Heart right ventricle (tissue), 16 donors: Measurements from ENCODE around the gene AGTR1. TPM values are rescaled to one million over a fixed set of nuclear protein-coding genes. Genes with fewer than 3 reads are reported as not detected.
A peak's percentile ranks its signal among the peaks of the same experiment; 100 is the strongest.

Experiments used
- ATAC-seq, 8 donors: fragments of 200-7000 bp; cut with Tn5 transposase; one replicate each; pipeline ENCODE4 v1.9.1; 2020; ENCODE audit warnings: mild to moderate bottlenecking in 8 of 8, moderate library complexity in 8 of 8, moderate number of reproducible peaks in 1 of 8
- DNase-seq, 2 donors: peaks; one replicate each; pipeline ENCODE4 v3.0.0-alpha.2; 2020
- H3K27ac ChIP-seq, 10 donors: fragments of 200-600 bp; sonication (generic) in 2 of 10; one replicate each; pipeline versions ENCODE4 v1.5.0 to v1.8.0; 2020 to 2022; ENCODE audit warnings: mild to moderate bottlenecking in 3 of 10
- H3K27me3 ChIP-seq, 7 donors: fragments of 200-600 bp; one replicate each; pipeline ENCODE4 v1.8.0; 2021 to 2022; ENCODE audit warnings: mild to moderate bottlenecking in 2 of 7
- H3K36me3 ChIP-seq, 9 donors: fragments of 200-600 bp; sonication (generic) in 1 of 9; one replicate each; pipeline versions ENCODE4 v1.5.0 to v1.8.0; 2020 to 2022; ENCODE audit warnings: mild to moderate bottlenecking in 2 of 9
- H3K4me1 ChIP-seq, 9 donors: fragments of 200-600 bp; sonication (generic) in 1 of 9; one replicate each; pipeline versions ENCODE4 v1.5.0 to v1.8.0; 2020 to 2022; ENCODE audit warnings: mild to moderate bottlenecking in 4 of 9
- H3K4me3 ChIP-seq, 10 donors: fragments of 200-600 bp; sonication (generic) in 2 of 10; one replicate each; pipeline versions ENCODE4 v1.5.0 to v1.8.0; 2020 to 2022; ENCODE audit warnings: mild to moderate bottlenecking in 7 of 10, moderate library complexity in 2 of 10
- H3K9me3 ChIP-seq, 11 donors: fragments of 200-600 bp in 10 of 11; sonication (generic) in 2 of 11; one replicate each; pipeline versions ENCODE4 v1.5.0 to v1.8.0; 2013 to 2022; ENCODE audit warnings: mild to moderate bottlenecking in 2 of 11, control low read depth in 1 of 11, moderate library complexity in 1 of 11
- CTCF ChIP-seq, 9 donors: fragments of 200-600 bp; sonication (generic) in 2 of 9; IDR thresholded peaks; one replicate each; pipeline versions ENCODE4 v1.5.0 to v1.8.0; 2021 to 2022; ENCODE audit warnings: antibody characterized with exemption in 9 of 9, mild to moderate bottlenecking in 5 of 9, moderate library complexity in 1 of 9
- WGBS, 2 donors: extraction: QIAGEN DNeasy Blood & Tissue Kit; methylation state at CpG; one replicate each; pipeline ENCODE4 v1.1.7; 2013; ENCODE audit warnings: inconsistent platforms in 1 of 2; 5-methylcytosine and 5-hydroxymethylcytosine counted together
- intact Hi-C, 10 donors: fragments of 100-400 bp; cut with DNase I; formaldehyde crosslinking; loops; one replicate each; pipeline versions ENCODE4 v1.11.1 to v1.14.2; 2022
- polyA plus RNA-seq, 2 donors: library from polyadenylated mRNA; stranded (reverse); fragments of 200-250 nt; gene quantifications; one replicate each; pipeline ENCODE4 v1.2.3, GENCODE V29; 2013
- total RNA-seq, 10 donors: library from RNA; stranded (reverse); fragmentation: NEBNext Ultra II Directional in 3 of 10; extraction: Animal tissue kit (Norgen Biotek cat#: 25700) in 3 of 10; gene quantifications; one replicate each; pipeline versions ENCODE4 v1.2.1 to v1.2.4, GENCODE V29; 2021 to 2023
- donor health status: Arrhythmogenic right ventricular cardiomyopathy.
- donor health status: ischemic (EF 13 %, LVEDD 7.1; RV severe dilation, severe dysfunction).
- donor health status: healthy with polysubstance abuse.
- donor health status: DM: no; HTN: yes; CAD: no.
- donor health status: DM: no; HTN: no; CAD: no.
- donor health status: ischemic (EF 25% LVEDD 6.9; RV normal size, moderate dysfunction).
- donor health status: ischemic (EF 25% LVEDD 5.7; RV mildly dilated, moderate dysfunction).
- donor health status: healthy.
- donor health status: DM: yes; HTN: yes; CAD: no.
- donor health status: Ischemic cardiomyopathy.
- donor health status: ischemic (EF 35%, LVEDD 5.7; RV mildly dilated, moderate dysfunction).
- donor health status: nonischemic (EF 11% LVEDD 7.7; RV severe dilation, severe dysfunction).
- donor health status: DM: yes; HTN: yes; CAD: no.
- donor health status: PGD.
- donor health status: ischemic (EF 29% LVEDD 5.4; RV normal size, mild dysfunction).
- donor health status: nonischemic (EF 23%, LVEDD 6.1; RV moderate dilation, normal function).

AGTR1 gene
- total and polyA plus RNA-seq, 12 donors = 0.28 to 4.5 (median 0.99) TPM

- ATAC-seq (peak in 2 of 8 donors; percentile 39 to 58), DNase-seq (no peak)
- H3K9me3 ChIP-seq = no peaks in the 10 kb centered on the region
- TF ChIP-seq CTCF (IDR thresholded peaks at IDR 0.05) = no peak
- H3K27ac ChIP-seq = no peak overlapping the region
- 44 to 49% methylated on average over 5 of the region's 5 CpGs for WGBS, 2 donors
- intact Hi-C loops = loop anchor here in 1 of 10 donors (10.0 kb wide), 1 partner anchor 355 kb away; no protein-coding TSS in a partner anchor
- no peak overlapping the region for H3K4me3 ChIP-seq
- H3K27me3 ChIP-seq = no peaks in the 10 kb centered on the region
- H3K36me3 ChIP-seq = no peaks in the 10 kb centered on the region
- peaks cover 0 to 10% (median 0%) of the 10 kb centered on the region in 9 donors for H3K4me1 ChIP-seq
Observed at GRCh38 chr3:148729476-148730055, 31.9 kb downstream of the AGTR1 start.

- WGBS, 2 donors = 71 to 76% methylated on average over 3 of the region's 3 CpGs
- H3K4me3 ChIP-seq = no peak overlapping the region
- no peaks in the 10 kb centered on the region for H3K36me3 ChIP-seq
- no peak for DNase-seq
- H3K27me3 ChIP-seq = no peaks in the 10 kb centered on the region
- H3K4me1 ChIP-seq = peaks cover 0 to 16% (median 0%) of the 10 kb centered on the region in 9 donors
- H3K9me3 ChIP-seq = no peaks in the 10 kb centered on the region
- no peak for ATAC-seq
- intact Hi-C loops = no loop called here
- TF ChIP-seq CTCF (IDR thresholded peaks at IDR 0.05) = no peak
- no peak overlapping the region for H3K27ac ChIP-seq
Observed at GRCh38 chr3:148730676-148731075, 33.0 kb downstream of the AGTR1 start.

GRCh38 chr3:148735597-148735996 is 37.9 kb downstream of the AGTR1 start:
- ATAC-seq = no peak
- no peak overlapping the region for H3K27ac ChIP-seq
- DNase-seq = no peak
- 57 to 62% methylated on average over 2 of the region's 2 CpGs for WGBS, 2 donors
- H3K36me3 ChIP-seq = no peaks in the 10 kb centered on the region
- H3K4me3 ChIP-seq = no peak overlapping the region
- H3K27me3 ChIP-seq = no peaks in the 10 kb centered on the region
- TF ChIP-seq CTCF (IDR thresholded peaks at IDR 0.05) = no peak
- H3K9me3 ChIP-seq = no peaks in the 10 kb centered on the region
- intact Hi-C loops = no loop called here
- peaks cover 0 to 14% (median 0%) of the 10 kb centered on the region in 9 donors for H3K4me1 ChIP-seq

- no peak for TF ChIP-seq CTCF (IDR thresholded peaks at IDR 0.05)
- H3K36me3 ChIP-seq = no peaks in the 10 kb centered on the region
- DNase-seq = no peak
- H3K4me1 ChIP-seq = peaks cover 0 to 14% (median 0%) of the 10 kb centered on the region in 9 donors
- intact Hi-C loops = no loop called here
- no peaks in the 10 kb centered on the region for H3K9me3 ChIP-seq
- ATAC-seq = no peak
- no peak overlapping the region for H3K4me3 ChIP-seq
- H3K27me3 ChIP-seq = no peaks in the 10 kb centered on the region
- WGBS, 2 donors = 80 to 81% methylated on average over 3 of the region's 3 CpGs
- H3K27ac ChIP-seq = no peak overlapping the region
Observed at GRCh38 chr3:148736086-148736485, 38.4 kb downstream of the AGTR1 start.
